ENCODE data around the gene ANXA2. TPM values are rescaled to one million over a fixed set of nuclear protein-coding genes. Genes with fewer than 3 reads are reported as not detected.
"Not testable (repeated sequence)": the region's sequence is repeated elsewhere in the genome, so short reads cannot be mapped to it uniquely, and the experiment has no call there.

The ANXA2 gene
- total RNA-seq, 1 donor from 2014 or later: 730 TPM

DNA sequence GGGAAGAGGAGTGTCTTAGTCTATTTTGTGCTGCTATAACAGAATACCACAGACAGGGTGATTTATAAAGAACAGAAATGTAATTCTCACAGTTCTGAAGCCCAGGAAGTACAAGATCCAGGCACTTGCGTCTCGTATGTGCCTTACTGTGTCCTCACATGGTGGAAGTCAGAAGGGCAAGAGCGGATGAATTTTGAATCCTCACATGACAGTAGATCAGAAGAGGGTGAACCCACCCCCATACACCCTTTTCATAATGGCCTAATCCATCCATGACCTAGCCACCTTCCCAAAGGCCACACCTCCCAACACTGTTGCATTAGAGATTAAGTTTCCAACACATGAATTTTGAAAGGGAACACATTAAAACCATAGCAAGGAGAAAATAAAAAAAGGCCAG is 18.7 kb upstream of the ANXA2 start:
- no peaks in the 10 kb centered on the region for H3K9me3 ChIP-seq
- no peak overlapping the region for H3K4me3 ChIP-seq
- no peak for DNase-seq (ENCODE audit: low spot score in 2 of 2)
- no peaks in the 10 kb centered on the region for H3K27me3 ChIP-seq
- no peaks in the 10 kb centered on the region for H3K36me3 ChIP-seq
- no peak overlapping the region for H3K27ac ChIP-seq
- intact Hi-C loops (cut with DNase I): no loop called here
- TF ChIP-seq CTCF (IDR thresholded peaks at IDR 0.05): no peak
- H3K4me1 ChIP-seq: peaks cover 0 to 19% of the 10 kb centered on the region in 2 donors

DNA sequence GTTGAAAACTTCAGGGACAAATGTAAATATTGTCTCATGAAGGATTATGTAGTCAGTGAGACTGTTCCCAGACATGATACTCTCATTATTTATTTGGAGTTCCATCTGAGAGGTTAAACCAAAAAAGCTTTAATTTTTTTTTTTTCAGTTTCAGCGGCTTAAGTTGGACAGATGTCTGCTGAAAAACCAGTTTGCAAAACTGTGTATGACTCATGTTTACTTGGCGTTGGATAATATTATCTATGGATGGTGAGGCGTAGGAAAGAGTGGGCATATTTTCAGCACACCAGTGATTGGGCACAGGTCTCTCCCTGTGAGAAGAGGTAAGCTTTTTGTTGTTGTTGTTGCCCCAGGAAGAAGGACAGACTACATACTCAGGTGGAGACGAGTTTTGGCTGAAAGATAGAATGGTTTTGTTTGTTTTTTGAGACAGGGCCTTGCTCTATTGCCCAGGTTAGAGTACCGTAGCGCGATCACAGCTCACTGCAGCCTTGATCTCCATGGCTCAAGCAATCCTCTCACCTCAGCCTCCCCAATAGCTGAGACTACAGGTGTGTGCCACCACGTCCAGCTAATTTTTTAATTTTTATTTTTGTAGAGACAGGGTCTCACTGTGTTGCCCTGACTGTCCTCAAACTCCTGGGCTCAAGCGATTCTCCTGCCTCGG is 16.4 kb upstream of the ANXA2 start:
- no peaks in the 10 kb centered on the region for H3K9me3 ChIP-seq
- H3K4me3 ChIP-seq: no peak overlapping the region
- H3K4me1 ChIP-seq: peaks cover 0 to 12% of the 10 kb centered on the region in 2 donors
- no peaks in the 10 kb centered on the region for H3K27me3 ChIP-seq
- DNase-seq (ENCODE audit: low spot score in 2 of 2): no peak
- peak overlapping the region; percentile 47 to 76 for H3K27ac ChIP-seq
- no peaks in the 10 kb centered on the region for H3K36me3 ChIP-seq
- intact Hi-C loops (cut with DNase I): no loop called here
- no peak for TF ChIP-seq CTCF (IDR thresholded peaks at IDR 0.05)

- TF ChIP-seq CTCF (IDR thresholded peaks at IDR 0.05): no peak
- intact Hi-C loops (cut with DNase I): no loop called here
- Histone ChIP-seq H3K36me3 (no peaks in the 10 kb centered on the region), H3K27me3 (no peaks in the 10 kb centered on the region), H3K27ac (peak overlapping the region; percentile 47 to 76), H3K4me3 (no peak overlapping the region), H3K4me1 (peaks cover 0 to 12% of the 10 kb centered on the region in 2 donors), H3K9me3 (no peaks in the 10 kb centered on the region)
- DNase-seq (ENCODE audit: low spot score in 2 of 2): no peak
These were observed 15.5 kb upstream of the ANXA2 start for GRCh38 chr15:60413231-60413824.

- intact Hi-C loops (cut with DNase I); H3K36me3 ChIP-seq; H3K4me3 ChIP-seq; H3K27me3 ChIP-seq; H3K9me3 ChIP-seq; DNase-seq (ENCODE audit: low spot score in 2 of 2): not testable (repeated sequence)
- Histone ChIP-seq H3K4me1 (peaks cover 0 to 13% of the 10 kb centered on the region in 2 donors), H3K27ac (peak overlapping the region; percentile 47 to 76)
These were observed 15.0 kb upstream of the ANXA2 start for GRCh38 chr15:60412807-60413206.

DNA sequence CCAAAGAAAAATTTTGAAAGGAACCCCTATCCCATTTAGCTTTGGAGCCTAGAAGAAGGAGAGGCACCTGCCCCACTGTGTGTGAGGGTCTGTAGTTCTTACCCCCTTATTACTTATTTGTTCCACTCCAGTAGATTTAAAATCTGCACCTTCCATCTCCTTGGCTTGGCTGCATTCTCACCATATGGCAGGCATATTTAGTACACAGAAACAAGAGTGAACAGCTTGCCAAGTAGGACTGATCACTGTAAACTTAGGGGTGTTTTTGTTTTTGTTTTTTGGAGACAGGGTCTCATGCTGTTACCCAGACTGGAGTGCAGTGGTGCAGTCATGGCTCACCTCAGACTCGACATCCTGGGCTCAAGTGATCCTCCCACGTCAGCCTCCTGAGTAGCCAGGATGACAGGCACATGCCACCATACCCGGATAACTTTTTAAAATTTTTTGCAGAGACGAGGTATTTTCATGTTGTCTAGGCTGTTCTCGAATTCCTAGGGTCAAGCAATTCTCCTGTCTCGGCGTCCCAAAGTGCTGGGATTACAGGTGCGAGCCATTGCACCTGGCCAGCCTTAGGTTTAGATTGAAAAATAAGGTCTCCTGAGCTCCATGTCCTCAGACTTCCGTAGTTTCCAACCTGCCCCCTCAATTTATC is 14.1 kb upstream of the ANXA2 start:
- DNase-seq (ENCODE audit: low spot score in 2 of 2): no peak
- Histone ChIP-seq H3K4me3 (no peak overlapping the region), H3K4me1 (peaks cover 0 to 19% of the 10 kb centered on the region in 2 donors), H3K36me3 (no peaks in the 10 kb centered on the region), H3K27me3 (no peaks in the 10 kb centered on the region), H3K9me3 (no peaks in the 10 kb centered on the region), H3K27ac (no peak overlapping the region)
- intact Hi-C loops (cut with DNase I): no loop called here
- no peak for TF ChIP-seq CTCF (IDR thresholded peaks at IDR 0.05)

GRCh38 chr15:60410350-60410749 is 12.6 kb upstream of the ANXA2 start:
- DNase-seq (ENCODE audit: low spot score in 2 of 2); H3K27me3 ChIP-seq; H3K4me3 ChIP-seq; H3K27ac ChIP-seq; H3K36me3 ChIP-seq; intact Hi-C loops (cut with DNase I); H3K9me3 ChIP-seq: not testable (repeated sequence)
- H3K4me1 ChIP-seq: peaks cover 0 to 20% of the 10 kb centered on the region in 2 donors
